ENCODE results near the gene KLRB1.
"Not testable (repeated sequence)": the region's sequence is repeated elsewhere in the genome, so short reads cannot be mapped to it uniquely, and the experiment has no call there.

KLRB1 gene

GRCh38 chr12:9626821-9627220 is 19.1 kb upstream of the KLRB1 start:
- DNase-seq (ENCODE audit: low read depth), result no peak
- TF ChIP-seq MYC (IDR thresholded peaks at IDR 0.05; ENCODE audit: low read depth, low read length) (no peak), POLR2A (IDR thresholded peaks at IDR 0.05; ENCODE audit: extremely low read depth, insufficient read length) (no peak), MAX (IDR thresholded peaks at IDR 0.05; ENCODE audit: low read depth, low read length) (no peak), CTCF (IDR thresholded peaks at IDR 0.05; ENCODE audit: low read depth, low read length) (no peak)
- H3K4me3 ChIP-seq (ENCODE audit: low read depth, low read length), result no peak overlapping the region

GRCh38 chr12:9626291-9626690 is 18.6 kb upstream of the KLRB1 start:
- DNase-seq (ENCODE audit: low read depth), result no peak
- H3K4me3 ChIP-seq (ENCODE audit: low read depth, low read length), result no peak overlapping the region
- TF ChIP-seq CTCF (IDR thresholded peaks at IDR 0.05; ENCODE audit: low read depth, low read length) (no peak), MAX (IDR thresholded peaks at IDR 0.05; ENCODE audit: low read depth, low read length) (no peak), MYC (IDR thresholded peaks at IDR 0.05; ENCODE audit: low read depth, low read length) (no peak), POLR2A (IDR thresholded peaks at IDR 0.05; ENCODE audit: extremely low read depth, insufficient read length) (no peak)

GRCh38 chr12:9625019-9625418 is 17.3 kb upstream of the KLRB1 start:
- no peak for TF ChIP-seq CTCF (IDR thresholded peaks at IDR 0.05; ENCODE audit: low read depth, low read length)
- TF ChIP-seq MAX (IDR thresholded peaks at IDR 0.05; ENCODE audit: low read depth, low read length), result no peak
- TF ChIP-seq MYC (IDR thresholded peaks at IDR 0.05; ENCODE audit: low read depth, low read length), result no peak
- TF ChIP-seq POLR2A (IDR thresholded peaks at IDR 0.05; ENCODE audit: extremely low read depth, insufficient read length), result no peak
- DNase-seq (ENCODE audit: low read depth), result no peak
- no peak overlapping the region for H3K4me3 ChIP-seq (ENCODE audit: low read depth, low read length)

GRCh38 chr12:9619411-9620179 is 11.9 kb upstream of the KLRB1 start:
- no peak overlapping the region for H3K4me3 ChIP-seq (ENCODE audit: low read depth, low read length)
- TF ChIP-seq MYC (IDR thresholded peaks at IDR 0.05; ENCODE audit: low read depth, low read length), result no peak
- DNase-seq (ENCODE audit: low read depth), result no peak

- H3K4me3 ChIP-seq (ENCODE audit: low read depth, low read length); DNase-seq (ENCODE audit: low read depth): not testable (repeated sequence)
Observed at GRCh38 chr12:9618906-9619305, 11.2 kb upstream of the KLRB1 start.

GRCh38 chr12:9617124-9617523 is 9.4 kb upstream of the KLRB1 start:
- TF ChIP-seq MAX (IDR thresholded peaks at IDR 0.05; ENCODE audit: low read depth, low read length) (no peak), CTCF (IDR thresholded peaks at IDR 0.05; ENCODE audit: low read depth, low read length) (no peak), POLR2A (IDR thresholded peaks at IDR 0.05; ENCODE audit: extremely low read depth, insufficient read length) (no peak), MYC (IDR thresholded peaks at IDR 0.05; ENCODE audit: low read depth, low read length) (no peak)
- H3K4me3 ChIP-seq (ENCODE audit: low read depth, low read length), result no peak overlapping the region
- DNase-seq (ENCODE audit: low read depth), result no peak

Data from NB4 (cell line).